K562 treated with DMSO at 1 percent for 12 hours (cell line): Measurements from ENCODE around the gene MTMR4. TPM values are rescaled to one million over a fixed set of nuclear protein-coding genes. Genes with fewer than 3 reads are reported as not detected.

Experiments used
- total RNA-seq: library from RNA; unstranded; fragments of 300-600 nt; gene quantifications from 2 replicates; pipeline ENCODE4 v1.2.3, GENCODE V29; 2022; ENCODE audit not compliant: insufficient read depth

The MTMR4 gene
- 3.6 and 19.2 TPM in 2 replicates for total RNA-seq

GRCh38 chr17:58513965-58514769, at the start of gene MTMR4:
Gene MTMR4, minus strand, starts transcription at chr17:58514638. Its CDS starts 231 bp downstream, at chr17:58514407.

GRCh38 chr17:58487589-58488427, 26.6 kb downstream of the MTMR4 start, which contains the start of gene HSF5:
Gene HSF5, minus strand, starts transcription at chr17:58488408. Its CDS starts 134 bp downstream, at chr17:58488274.

Other genes starting within 250 kb of the MTMR4 start
- not detected in 2 replicates for gene MPO, start 233.7 kb downstream of the MTMR4 start, total RNA-seq
- gene TSPOAP1, start 185.8 kb downstream of the MTMR4 start, total RNA-seq: 1.4 and 4.7 TPM in 2 replicates
- gene SUPT4H1, start 162.4 kb downstream of the MTMR4 start, total RNA-seq: 81.3 and 89.7 TPM in 2 replicates
- gene RNF43, start 97.1 kb downstream of the MTMR4 start, total RNA-seq: 2.1 and 5.4 TPM in 2 replicates
- not detected in 2 replicates for gene HSF5, start 26.2 kb downstream of the MTMR4 start, total RNA-seq
- 0.11 TPM in 1 of 2 replicates, not detected in the other for gene TEX14, start 177.4 kb upstream of the MTMR4 start, total RNA-seq
- gene RAD51C, start 178.0 kb upstream of the MTMR4 start, total RNA-seq: 52.2 and 70.2 TPM in 2 replicates
- gene PPM1E, start 241.2 kb upstream of the MTMR4 start, total RNA-seq: 1.6 and 6.1 TPM in 2 replicates